Pulmonary artery endothelial cell (primary cell): Measurements from ENCODE around the gene AFG1L. TPM values are rescaled to one million over a fixed set of nuclear protein-coding genes. Genes with fewer than 3 reads are reported as not detected.
"Not testable (repeated sequence)": the region's sequence is repeated elsewhere in the genome, so short reads cannot be mapped to it uniquely, and the experiment has no call there.

ENCODE experiments used
- DNase-seq: peaks from one replicate; pipeline ENCODE4 v3.0.0-alpha.2; 2011; ENCODE audit warnings: low read depth, low spot score
- total RNA-seq: library from RNA; depleted of rRNA; stranded (reverse); fragments of >200 nt; gene quantifications from 2 replicates; pipeline ENCODE4 v1.2.3, GENCODE V29; 2014

AFG1L gene
- total RNA-seq, 1 donor from 2014 or later: 1.7 TPM

- DNase-seq: no peak
These were observed 55.7 kb downstream of the AFG1L start for GRCh38 chr6:108350528-108350927.

GRCh38 chr6:108353853-108354252 lies 59.0 kb downstream of the AFG1L start:
- no peak for DNase-seq

- DNase-seq: no peak
These were observed 60.3 kb downstream of the AFG1L start for GRCh38 chr6:108355120-108355519.

GRCh38 chr6:108355890-108356289 lies 61.0 kb downstream of the AFG1L start:
- no peak for DNase-seq

- no peak for DNase-seq
These were observed 65.3 kb downstream of the AFG1L start for GRCh38 chr6:108359901-108360882.

GRCh38 chr6:108360919-108361311 lies 66.1 kb downstream of the AFG1L start:
- DNase-seq: no peak

GRCh38 chr6:108361312-108361932 lies 66.6 kb downstream of the AFG1L start:
- DNase-seq: no peak

- no peak for DNase-seq
These were observed 67.6 kb downstream of the AFG1L start for GRCh38 chr6:108362455-108362854.

GRCh38 chr6:108363113-108363512 lies 68.3 kb downstream of the AFG1L start:
- DNase-seq: no peak

- no peak for DNase-seq
These were observed 69.0 kb downstream of the AFG1L start for GRCh38 chr6:108363889-108364313.

- no peak for DNase-seq
These were observed 69.6 kb downstream of the AFG1L start for GRCh38 chr6:108364470-108364869.

- no peak for DNase-seq
These were observed 70.6 kb downstream of the AFG1L start for GRCh38 chr6:108365478-108365877.

- no peak for DNase-seq
These were observed 71.4 kb downstream of the AFG1L start for GRCh38 chr6:108366236-108366635.

- no peak for DNase-seq
These were observed 73.7 kb downstream of the AFG1L start for GRCh38 chr6:108368431-108369030.

GRCh38 chr6:108380876-108381275 lies 86.0 kb downstream of the AFG1L start:
- no peak for DNase-seq

- DNase-seq: peak; percentile 22
These were observed 89.1 kb downstream of the AFG1L start for GRCh38 chr6:108383981-108384380.

GRCh38 chr6:108389190-108389589 lies 94.3 kb downstream of the AFG1L start:
- DNase-seq: not testable (repeated sequence)

GRCh38 chr6:108395297-108395696 lies 100.4 kb downstream of the AFG1L start:
- no peak for DNase-seq

- no peak for DNase-seq
These were observed 108.4 kb downstream of the AFG1L start for GRCh38 chr6:108403236-108403635.

- no peak for DNase-seq
These were observed 112.1 kb downstream of the AFG1L start for GRCh38 chr6:108406943-108407342.

- no peak for DNase-seq
These were observed 113.3 kb downstream of the AFG1L start for GRCh38 chr6:108407904-108408827.
